Breast epithelium (tissue), 3 donors: ENCODE results near the gene CCDC137.

Experiments
- POLR2A ChIP-seq: fragments of 450-650 bp; IDR thresholded peaks from one replicate; pipeline ENCODE4 v1.6.1; 2016; ENCODE audit warnings: antibody characterized with exemption, mild to moderate bottlenecking, moderate library complexity
- TF ChIP-seq, protein P1 (sequence below), 3 donors: fragments of 450-650 bp; IDR thresholded peaks; one replicate each; pipeline ENCODE4 v1.5.1; 2016 to 2017; ENCODE audit warnings: antibody characterized with exemption in 3 of 3, mild to moderate bottlenecking in 3 of 3, moderate library complexity in 3 of 3

DNA sequence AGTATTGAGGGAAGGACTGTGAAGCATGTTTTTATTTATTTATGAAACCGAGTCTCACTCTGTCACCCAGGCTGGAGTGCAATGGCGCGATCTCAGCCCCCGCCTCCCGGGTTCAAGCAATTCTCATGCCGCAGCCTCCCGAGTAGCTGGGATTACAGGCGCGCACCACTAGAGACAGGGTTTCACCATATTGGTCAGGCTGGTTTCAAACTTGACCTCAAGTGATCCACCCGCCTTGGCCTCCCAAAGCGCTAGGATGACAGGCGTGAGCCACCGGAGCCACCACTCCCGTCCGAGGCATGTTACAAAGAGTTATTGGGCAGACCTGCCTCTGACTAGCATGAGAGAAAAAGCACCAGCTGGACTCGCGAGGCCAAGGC, 39.7 kb downstream of the CCDC137 start:
- TF ChIP-seq, protein P1, sequence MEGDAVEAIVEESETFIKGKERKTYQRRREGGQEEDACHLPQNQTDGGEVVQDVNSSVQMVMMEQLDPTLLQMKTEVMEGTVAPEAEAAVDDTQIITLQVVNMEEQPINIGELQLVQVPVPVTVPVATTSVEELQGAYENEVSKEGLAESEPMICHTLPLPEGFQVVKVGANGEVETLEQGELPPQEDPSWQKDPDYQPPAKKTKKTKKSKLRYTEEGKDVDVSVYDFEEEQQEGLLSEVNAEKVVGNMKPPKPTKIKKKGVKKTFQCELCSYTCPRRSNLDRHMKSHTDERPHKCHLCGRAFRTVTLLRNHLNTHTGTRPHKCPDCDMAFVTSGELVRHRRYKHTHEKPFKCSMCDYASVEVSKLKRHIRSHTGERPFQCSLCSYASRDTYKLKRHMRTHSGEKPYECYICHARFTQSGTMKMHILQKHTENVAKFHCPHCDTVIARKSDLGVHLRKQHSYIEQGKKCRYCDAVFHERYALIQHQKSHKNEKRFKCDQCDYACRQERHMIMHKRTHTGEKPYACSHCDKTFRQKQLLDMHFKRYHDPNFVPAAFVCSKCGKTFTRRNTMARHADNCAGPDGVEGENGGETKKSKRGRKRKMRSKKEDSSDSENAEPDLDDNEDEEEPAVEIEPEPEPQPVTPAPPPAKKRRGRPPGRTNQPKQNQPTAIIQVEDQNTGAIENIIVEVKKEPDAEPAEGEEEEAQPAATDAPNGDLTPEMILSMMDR (IDR thresholded peaks at IDR 0.05) = no peak
- no peak for TF ChIP-seq POLR2A
